ENCODE measurements around the gene KLHL21.
"Not testable (repeated sequence)": the region's sequence is repeated elsewhere in the genome, so short reads cannot be mapped to it uniquely, and the experiment has no call there.

Gene KLHL21, protein sequence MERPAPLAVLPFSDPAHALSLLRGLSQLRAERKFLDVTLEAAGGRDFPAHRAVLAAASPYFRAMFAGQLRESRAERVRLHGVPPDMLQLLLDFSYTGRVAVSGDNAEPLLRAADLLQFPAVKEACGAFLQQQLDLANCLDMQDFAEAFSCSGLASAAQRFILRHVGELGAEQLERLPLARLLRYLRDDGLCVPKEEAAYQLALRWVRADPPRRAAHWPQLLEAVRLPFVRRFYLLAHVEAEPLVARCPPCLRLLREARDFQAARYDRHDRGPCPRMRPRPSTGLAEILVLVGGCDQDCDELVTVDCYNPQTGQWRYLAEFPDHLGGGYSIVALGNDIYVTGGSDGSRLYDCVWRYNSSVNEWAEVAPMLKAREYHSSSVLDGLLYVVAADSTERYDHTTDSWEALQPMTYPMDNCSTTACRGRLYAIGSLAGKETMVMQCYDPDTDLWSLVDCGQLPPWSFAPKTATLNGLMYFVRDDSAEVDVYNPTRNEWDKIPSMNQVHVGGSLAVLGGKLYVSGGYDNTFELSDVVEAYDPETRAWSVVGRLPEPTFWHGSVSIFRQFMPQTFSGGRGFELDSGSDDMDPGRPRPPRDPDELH

DNA sequence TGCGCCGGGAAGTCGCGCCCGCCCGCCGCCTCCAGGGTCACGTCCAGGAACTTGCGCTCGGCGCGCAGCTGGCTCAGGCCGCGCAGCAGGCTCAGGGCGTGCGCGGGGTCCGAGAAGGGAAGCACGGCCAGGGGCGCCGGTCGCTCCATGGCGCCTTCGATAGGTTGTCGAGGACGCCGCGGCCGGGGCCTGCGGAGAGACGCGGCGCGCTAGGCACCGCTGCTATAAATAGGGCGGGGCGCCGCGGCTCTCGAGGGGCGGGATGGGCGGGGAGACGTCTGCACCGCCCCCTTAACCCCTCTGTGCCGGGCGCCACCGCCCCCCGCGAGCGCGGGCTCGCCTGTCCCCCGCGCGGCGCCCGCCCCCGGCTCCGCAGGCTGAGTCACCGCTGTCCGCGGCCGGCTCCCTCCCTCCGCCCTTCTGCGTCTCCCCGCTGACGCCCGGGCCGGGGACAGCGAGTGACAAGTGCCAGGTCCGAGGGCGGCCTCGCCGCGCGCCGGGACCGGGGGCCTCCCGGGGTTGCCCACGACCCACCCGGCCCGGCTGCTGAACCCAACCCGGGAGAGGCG lies at the start of gene KLHL21:
TSS of gene KLHL21 (minus strand) at position 201 of the 569 bp plus-strand sequence. CDS start at position 149, 52 bp downstream.
- DNase-seq = peak; percentile 85

DNA sequence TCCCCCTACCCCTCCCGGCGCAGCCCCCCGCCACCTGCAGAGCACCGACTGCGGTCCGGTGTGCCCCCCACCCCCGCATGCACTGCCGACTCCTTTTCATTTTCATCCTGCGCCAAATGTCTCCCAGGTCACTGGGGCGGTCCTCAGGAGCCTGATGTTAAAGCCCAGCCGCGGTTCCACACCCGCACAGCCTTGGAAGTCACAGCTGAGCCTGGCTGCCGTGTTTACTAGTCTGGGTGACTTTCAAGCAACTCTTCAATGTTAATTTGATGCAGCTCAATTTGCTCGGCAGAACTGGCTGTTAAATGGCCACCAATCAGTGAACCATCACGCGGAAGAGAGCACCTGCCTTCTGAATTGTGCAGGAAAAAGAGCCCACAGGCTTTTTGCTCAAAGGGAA lies 49.2 kb upstream of the KLHL21 start:
- no peak for DNase-seq

DNA sequence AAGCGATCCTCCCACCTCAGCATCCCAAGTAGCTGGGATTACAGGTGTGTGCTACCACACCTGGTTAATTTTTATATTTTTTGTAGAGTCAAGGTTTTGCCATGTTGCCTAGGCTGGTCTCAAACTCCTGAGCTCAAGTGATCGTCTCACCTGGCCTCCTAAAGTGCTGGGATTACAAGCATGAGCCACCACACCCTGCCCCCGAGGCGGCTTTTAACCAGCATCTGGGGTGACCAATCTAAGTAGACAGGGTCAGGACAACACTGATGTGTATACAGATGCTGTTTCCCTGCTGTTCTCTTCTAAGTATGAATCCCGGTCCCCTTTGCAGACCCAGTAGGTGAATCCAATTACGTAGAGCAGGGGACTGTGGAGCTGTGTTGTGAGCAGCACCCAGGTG lies 45.9 kb upstream of the KLHL21 start:
- no peak for DNase-seq

DNA sequence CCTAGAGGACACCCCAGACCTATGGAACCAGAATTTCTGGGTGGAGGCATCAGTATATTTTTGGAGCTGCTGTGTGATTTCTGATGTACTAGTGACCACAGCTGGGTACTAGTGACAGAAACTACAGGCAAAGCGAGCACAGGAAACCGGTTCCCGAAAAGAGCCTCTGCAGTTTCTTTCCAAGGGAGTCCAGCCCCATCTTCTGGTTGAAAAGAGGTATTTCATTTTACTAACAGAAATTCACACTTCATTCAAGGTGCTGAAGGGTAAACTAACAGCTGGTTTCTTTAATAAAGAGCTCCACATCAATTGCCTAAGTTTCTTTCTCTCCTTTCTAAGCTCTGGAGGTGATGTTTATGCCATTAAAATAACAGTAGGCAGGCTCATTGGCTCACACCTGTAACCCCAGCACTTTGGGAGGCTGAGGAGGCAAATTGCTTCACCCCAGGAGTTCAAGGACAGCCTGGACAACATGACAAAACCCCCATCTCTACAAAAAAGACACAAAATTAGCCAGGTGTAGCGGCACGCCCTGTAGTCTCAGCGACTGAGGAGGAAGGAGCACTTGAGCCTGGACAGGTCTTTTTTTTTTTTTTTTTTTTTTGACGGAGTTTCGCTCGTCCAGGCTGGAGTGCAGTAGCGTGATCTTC lies 44.0 kb upstream of the KLHL21 start:
- no peak for DNase-seq

DNA sequence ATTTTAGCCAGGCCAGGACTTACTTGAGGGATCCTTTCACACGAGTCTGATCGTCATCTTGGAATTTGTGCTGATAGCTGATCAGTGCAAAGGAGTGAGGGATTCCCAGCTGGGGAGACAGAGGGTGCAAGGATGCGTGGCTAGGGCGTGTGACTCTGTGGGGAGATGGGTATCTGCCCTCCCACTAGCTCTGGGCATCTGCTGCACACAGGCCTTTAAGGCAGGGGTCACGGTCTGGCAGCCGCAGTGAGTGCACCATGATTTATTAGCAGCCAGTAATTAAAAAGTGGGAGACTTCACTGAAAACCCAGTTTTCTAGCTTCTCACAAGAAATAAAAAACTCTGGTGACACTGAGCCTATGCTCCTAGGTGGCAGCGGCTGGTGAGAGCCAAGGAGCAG lies 42.3 kb upstream of the KLHL21 start:
- DNase-seq = no peak

DNA sequence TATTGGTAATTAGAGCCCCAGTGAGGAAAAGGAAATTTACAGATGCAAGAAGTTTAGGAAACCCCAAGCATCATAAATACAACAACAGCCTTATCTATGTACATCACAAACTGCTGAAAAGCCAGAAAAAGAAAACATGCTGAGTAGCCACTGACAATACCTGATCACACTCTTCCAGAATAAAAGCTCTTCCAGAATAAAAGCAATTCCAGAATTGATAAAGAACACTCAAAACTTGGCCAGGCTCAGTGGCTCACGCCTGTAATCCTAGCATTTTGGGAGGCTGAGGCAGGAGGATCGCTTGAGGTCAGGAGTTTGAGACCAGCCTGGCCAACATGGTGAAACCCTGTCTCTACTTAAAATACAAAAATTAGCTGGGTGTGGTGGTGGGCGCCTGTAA lies 38.2 kb upstream of the KLHL21 start:
- not testable (repeated sequence) for DNase-seq

DNA sequence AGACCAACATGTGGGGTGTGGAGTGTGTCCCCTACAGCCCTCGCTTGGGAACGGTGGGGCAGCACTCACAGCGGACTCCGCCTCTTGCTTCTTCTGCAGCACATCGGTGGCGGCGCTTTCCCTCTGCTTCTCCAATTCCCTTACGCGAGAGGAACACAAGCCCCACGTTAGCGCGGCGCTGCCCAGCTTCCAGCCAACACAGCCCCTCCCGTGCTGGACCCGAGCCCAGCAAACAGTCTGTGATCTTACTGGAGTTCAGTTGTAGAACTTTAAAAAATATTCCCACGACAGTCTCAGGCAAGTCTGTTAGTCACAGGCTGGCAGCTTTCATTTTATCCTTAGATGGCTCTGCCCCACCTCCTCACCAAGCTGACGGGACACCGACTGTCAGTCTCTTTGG lies 35.6 kb upstream of the KLHL21 start:
- DNase-seq = no peak

DNA sequence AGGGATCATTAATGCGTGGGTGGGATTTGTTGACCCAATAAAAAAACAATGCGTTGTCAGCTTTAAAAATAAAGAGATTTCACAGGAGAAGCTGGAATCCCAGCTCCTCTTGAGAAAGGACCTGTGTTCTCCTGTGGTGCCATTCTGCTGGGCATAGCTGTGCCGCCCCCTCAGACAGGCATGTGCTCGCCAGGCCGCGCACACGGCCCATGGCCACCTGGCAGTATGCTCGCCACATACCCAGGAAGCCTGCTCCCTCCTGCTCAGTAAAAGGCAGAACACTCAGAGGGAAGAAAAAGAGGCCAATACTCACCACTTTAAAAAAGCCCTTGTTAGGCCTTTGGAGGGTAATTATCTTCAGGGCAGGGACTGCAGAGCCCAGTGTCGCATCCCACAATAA lies 35.1 kb upstream of the KLHL21 start:
- no peak for DNase-seq

DNA sequence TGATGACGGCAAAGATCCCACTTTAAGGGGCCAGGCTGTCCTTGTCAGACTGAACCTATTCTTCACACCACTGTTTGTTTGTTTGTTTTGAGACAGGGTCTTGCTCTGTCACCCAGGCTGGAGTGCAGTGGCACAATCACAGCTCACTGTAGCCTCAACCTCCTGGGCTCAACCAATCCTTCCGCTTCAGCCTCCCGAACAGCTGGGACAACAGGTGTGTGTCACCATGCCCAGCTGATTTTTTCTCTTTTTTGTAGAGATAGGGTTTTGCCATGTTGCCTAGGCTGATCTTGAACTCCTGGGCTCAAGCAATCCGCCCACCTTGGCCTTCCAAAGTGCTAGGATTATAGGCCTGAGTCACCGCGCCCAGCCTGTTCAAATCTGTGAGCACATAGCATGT lies 34.1 kb upstream of the KLHL21 start:
- DNase-seq = not testable (repeated sequence)

DNA sequence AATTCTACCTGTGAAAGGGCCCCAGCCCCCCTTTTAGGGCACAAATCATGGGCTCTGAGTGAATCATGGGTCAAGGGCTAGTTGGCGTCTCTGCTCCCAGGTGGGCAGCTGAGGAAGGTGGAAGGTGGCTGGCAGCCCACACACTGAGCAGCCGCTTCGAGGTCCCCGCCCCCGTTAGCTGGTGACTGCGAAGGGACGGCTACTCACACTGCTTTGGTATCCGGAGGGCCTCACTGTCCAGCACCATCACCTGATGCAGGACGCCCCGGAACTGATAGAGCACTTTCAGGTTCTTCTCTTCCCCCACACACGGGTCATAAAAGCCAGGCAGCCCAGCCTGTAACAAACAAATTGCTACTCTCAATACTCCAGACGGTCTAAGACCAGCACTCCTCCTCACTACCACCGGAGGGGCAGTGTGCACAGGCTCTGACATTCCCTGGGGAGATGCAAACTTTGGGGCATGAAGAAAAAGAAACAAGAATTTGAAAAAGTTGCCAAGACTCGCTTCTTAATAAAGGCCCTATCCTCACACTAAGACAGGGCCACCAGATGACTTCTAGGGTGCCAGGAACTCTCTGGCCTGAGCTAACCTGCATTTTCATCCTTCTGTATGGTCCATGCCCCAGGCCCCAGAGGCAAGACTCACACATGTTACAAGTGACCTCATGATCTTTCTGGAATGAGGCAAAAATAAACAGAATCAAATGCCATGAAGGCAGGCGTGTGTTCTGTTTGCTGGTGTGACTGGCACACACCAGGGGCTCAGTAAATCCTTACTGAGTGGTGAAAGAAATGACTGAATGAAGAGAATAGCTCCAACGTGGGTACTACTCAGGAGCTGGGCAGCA lies 33.5 kb upstream of the KLHL21 start:
- DNase-seq = no peak

DNA sequence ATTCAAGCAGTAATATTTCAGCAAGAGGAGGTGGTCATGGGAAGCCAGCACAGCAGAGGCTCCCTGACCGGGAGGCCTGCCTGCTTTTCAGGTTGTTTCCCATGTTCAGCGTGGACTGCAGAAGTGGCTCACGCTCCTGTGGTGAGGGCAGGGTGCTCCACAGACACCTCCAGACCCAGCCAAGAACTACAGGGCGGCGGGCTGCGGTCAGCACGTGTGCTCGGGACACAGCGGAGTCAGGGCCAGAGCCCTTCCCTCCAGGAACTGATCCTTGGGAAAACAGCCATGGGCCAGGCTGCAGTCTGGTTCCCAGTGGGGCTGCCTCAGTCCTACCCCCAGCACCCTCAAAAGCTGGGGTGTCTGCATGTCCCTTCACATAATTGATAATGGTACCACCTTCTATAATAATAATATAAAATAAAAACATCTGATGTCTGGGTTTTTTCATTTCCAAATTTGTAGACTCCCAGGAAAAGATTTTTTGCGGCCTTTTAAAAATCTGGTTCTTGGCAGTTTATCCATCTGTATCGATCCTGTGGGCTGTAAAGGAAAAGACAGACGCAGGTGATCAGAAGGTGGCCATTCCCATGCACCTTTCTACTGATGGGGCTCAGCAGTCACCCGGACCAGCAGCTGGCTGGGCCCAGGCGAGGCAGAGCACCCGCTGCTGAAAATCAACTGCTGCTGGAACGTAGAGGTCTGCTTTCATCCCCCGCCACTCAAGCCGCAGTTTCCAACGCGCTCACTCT lies 32.7 kb upstream of the KLHL21 start:
- DNase-seq = no peak

DNA sequence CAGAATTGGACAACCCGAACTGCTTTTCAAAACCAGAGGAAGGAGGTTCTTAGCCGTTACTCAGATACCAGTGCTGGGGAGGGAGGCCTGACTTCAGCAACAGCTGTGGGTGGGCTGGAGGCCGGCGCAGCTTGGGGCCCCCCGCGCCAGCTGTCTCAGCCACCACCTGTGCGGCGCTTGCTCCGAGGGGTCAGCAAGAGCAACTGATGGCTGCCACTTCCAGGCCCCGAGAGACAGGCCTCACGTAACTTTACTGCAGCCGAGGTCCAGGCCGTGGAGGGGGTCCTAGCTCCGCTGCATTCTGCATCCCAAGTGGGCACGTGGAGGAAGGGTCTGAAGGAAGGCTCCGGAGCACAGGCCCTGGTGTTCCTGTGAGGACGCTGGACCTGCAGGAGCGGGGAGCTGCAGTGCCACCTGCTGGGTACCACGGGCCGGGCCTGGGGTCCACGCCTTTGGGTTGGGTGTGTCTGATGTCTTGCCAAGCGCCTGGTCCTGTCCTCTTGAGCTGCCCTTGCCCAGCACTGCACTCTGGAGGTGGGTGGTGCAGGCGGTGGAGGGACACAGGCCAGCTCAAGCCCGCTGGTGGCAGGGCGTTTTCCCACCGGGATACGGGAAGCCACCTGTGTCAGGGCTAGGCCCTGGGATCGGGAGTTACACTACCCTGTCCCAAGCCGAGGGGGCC lies 31.8 kb upstream of the KLHL21 start:
- DNase-seq = no peak

DNA sequence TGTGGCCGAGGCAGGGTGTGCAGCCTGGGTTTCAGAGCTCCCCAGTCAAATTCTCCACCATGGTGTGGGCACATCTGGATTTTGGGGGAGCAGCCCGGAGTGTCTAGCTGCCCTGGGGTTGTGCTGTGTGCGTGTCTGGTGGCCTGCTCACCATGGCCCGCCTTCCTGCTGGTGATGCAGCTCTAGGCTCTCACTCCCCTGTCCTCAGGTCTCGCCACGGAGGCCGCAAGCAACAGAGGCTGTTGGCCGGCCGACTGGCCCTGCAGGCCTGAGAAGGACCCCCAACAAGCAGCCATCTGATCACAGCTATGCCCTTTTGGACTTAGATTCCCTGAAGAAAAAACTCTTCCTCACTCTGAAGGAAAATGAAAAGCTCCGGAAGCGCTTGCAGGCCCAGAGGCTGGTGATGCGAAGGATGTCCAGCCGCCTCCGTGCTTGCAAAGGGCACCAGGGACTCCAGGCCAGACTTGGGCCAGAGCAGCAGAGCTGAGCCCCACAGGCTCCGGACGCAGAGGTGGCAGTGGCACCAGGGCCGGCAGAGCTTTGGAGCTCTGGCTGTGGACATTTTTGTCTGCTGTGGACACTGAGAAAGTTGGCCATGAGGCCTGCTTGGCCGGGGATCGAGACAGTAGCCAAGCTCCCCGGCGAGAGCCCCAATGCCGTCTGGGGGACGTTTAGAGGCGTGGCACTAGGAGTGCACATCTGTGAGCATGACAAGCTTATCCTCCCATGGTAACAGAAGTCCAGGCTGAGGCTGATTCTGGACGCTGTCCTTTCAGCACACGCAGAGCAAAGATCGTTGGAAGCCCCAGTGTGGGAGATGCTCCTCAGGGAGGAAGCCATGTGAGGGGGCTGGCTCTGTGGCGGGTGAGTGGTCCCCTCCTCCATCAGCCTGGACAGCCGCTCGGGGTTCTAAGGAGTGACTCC lies 30.2 kb upstream of the KLHL21 start:
- no peak for DNase-seq

DNA sequence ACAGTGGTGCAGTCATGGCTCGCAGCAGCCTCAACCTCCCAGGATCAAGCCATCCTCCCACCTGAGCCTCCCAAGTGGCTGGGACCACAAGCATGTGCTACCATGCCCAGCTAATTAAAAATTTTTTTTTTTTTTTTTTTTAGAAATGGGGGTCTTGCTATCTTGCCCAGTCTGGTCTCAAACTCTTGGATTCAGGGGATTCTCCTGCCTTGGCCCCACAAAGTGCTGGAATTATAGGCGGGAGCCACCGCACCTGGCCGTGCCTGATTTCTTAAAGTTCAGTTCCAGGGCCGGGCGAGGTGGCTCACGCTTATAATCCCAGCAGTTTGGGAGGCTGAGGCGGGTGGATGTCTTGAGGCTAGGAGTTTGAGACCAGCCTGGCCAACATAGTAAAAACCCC lies 28.4 kb upstream of the KLHL21 start:
- no peak for DNase-seq

DNA sequence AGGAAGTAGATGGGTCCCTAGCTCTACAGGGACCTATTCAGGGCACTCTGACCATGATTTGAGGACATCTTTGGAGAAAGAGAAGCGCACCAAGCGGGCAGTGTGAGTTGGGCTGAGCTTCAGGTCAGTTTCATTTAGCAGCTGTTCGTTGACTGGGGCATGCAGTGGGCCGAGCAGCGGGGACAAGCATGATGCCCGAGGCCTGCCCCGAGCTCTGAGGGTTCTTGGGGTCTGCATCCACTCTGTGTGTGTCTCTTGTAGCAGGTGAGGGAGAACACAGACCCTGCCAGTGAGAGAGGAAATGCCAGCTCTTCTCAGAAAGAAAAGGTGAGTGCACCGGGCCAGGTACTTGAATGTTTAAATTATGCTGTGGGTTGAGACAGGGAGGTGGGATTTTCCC lies 27.4 kb upstream of the KLHL21 start:
- no peak for DNase-seq

DNA sequence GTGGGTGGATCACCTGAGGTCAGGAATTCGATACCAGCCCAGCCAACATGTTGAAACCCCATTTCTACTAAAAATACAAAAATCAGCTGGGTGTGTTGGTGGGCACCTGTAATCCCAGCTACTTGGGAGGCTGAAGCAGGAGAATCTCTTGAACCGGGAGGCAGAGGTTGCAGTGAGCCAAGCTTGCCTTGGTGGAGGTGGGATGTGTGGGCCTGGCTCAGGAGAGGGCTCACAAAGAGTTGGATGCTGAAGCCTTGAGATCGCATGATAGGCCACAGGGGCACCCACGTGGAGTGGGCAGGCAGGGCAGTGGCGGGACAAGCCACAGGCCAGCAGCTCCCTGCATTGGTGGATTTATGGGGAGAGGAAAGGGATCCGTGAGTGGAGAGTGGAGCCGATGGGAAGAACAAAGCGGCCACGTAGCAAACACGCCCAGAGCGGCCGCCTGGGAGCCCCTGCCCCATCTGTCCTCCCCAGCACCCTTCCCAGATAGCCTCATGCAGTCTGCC lies 26.4 kb upstream of the KLHL21 start:
- no peak for DNase-seq

DNA sequence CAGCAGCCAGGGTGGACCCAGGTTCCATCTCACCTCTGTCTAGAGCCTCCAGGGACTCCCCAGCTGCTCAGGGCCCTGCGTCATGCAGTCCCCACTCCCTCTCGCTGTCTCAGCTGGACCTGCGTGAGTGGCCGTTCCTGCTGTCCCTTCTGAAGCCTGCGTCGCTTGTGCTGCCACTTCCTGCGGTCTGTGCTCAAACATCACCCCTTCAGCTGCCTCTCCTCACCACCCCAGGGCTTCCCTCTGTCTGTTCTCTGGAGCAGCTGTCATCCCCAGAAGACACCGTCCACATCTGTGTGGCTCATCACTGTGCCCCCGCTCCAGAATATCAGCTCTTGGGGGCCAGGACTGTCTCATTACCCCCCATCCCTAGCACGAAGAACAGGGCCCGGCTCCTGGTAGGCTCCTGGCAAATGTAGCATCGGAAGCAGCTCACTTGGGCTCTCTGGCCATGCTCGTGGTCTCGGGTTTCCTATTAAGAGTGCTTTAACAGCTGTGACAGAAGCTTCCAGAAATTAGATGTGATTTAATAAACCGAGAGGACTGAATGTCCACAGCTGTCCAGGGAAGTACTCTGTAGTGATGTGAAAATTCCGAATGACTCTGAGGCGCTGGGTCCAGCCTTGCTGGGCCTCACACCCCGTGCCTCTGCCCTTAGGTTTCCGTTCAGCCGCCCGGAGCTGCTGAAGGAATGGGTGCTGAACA lies 25.3 kb upstream of the KLHL21 start:
- DNase-seq = no peak

DNA sequence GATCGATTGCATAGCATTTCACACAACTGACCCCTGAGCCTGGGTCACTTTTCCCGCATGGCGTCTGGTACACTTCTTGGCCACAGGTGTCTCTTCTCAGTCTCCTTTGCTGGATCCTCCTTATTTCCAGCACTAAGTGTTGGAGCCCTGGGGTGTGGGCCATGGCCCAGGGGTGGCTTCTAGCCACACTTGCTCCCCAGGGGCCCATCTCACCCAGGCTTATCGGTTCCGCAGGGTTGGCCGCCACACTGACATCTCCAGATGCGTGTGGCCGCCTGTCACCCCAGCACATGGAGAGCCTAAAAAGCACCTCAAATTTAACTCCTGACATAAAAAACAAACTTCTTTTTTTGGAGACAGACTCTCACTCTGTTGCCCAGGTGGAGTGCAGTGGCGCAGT lies 24.4 kb upstream of the KLHL21 start:
- DNase-seq = no peak

DNA sequence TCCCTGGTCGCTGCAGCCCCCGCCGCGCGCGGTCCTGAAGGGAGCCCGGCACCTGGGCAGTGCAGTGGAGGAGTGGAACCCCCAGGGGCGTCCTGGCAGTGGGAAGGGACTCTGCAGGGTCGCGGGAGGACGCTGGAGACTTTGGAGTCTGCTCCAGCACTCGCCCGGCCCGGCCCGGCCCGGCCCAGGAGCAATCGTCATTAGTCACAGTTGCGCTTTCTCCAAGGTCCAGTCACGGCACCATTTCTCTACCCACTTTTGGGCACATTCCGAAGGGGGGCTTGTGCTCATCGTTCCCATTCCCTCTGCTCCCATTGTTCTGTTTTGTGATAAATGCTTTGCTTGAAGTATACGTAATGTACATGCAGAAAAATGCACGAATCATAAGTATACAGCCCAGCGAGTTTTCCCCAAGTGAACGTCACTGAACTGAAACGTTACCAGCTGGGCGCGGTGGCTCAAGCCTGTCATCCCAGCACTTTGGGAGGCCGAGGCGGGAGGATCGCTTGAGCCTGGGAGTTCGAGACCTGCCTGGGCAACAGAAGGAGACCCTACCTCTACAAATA lies 23.0 kb upstream of the KLHL21 start:
- DNase-seq = no peak

All from GDM1 (cell line).